ENCODE data around the gene HRAS. TPM values are rescaled to one million over a fixed set of nuclear protein-coding genes. Genes with fewer than 3 reads are reported as not detected.
A peak's percentile ranks its signal among the peaks of the same experiment; 100 is the strongest.

The HRAS gene
- total RNA-seq, 1 experiment from 2014 or later, result 123 TPM

DNA sequence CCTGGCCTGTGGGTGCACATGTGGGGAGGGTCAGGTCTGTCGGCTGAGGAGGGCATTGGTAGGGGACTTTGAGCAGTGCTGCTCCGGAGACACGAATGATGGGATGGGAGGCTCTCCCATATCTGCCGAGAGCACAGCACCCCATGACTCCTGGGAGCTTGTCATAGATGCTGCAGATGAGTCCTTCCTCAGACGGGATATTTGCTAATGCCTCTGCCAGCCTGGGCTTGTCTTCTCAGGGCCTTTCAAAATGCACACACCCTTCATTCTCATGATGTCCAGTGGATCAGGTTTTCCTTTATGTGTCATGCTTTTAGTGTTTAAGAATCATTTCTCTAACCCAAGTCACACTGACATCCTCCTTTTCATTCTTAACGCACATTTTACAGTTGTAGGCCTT lies 20.2 kb downstream of the HRAS start:
- POLR2A ChIA-PET, result interaction anchor here (0.6 to 6.3 kb wide), 13 partner anchors 10 to 1259 kb away, joined by 3 to 81 read pairs (median 4); partner anchors contain the start of genes PSMD13, PTDSS2, RNH1 and SIRT3
- DNase-seq (ENCODE audit: unreplicated experiment), result peak; percentile 85
- Mint-ChIP-seq H3K9me3 (ENCODE audit: unreplicated experiment) (no peaks in the 10 kb centered on the region), H3K36me3 (ENCODE audit: insufficient read depth, unreplicated experiment) (peaks cover 42% of the 10 kb centered on the region), H3K27me3 (ENCODE audit: insufficient read depth, unreplicated experiment) (no peaks in the 10 kb centered on the region), H3K4me1 (ENCODE audit: insufficient read depth, unreplicated experiment) (peaks cover 10% of the 10 kb centered on the region), H3K27ac (ENCODE audit: low read depth, unreplicated experiment) (peak overlapping the region; percentile 91), H3K4me3 (ENCODE audit: unreplicated experiment) (peak overlapping the region; percentile 25)
- no TSS peak for BruUV-seq (replicated peaks)
- CTCF ChIA-PET, result no interaction called here
- intact Hi-C loops (cut with micrococcal nuclease), result loop anchor here (5.0 kb wide), 1 partner anchor 123 kb away; the partner anchor contains the start of gene PKP3
- TF ChIP-seq, protein P1, sequence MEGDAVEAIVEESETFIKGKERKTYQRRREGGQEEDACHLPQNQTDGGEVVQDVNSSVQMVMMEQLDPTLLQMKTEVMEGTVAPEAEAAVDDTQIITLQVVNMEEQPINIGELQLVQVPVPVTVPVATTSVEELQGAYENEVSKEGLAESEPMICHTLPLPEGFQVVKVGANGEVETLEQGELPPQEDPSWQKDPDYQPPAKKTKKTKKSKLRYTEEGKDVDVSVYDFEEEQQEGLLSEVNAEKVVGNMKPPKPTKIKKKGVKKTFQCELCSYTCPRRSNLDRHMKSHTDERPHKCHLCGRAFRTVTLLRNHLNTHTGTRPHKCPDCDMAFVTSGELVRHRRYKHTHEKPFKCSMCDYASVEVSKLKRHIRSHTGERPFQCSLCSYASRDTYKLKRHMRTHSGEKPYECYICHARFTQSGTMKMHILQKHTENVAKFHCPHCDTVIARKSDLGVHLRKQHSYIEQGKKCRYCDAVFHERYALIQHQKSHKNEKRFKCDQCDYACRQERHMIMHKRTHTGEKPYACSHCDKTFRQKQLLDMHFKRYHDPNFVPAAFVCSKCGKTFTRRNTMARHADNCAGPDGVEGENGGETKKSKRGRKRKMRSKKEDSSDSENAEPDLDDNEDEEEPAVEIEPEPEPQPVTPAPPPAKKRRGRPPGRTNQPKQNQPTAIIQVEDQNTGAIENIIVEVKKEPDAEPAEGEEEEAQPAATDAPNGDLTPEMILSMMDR (IDR thresholded peaks at IDR 0.05; ENCODE audit: unreplicated experiment), result no peak

DNA sequence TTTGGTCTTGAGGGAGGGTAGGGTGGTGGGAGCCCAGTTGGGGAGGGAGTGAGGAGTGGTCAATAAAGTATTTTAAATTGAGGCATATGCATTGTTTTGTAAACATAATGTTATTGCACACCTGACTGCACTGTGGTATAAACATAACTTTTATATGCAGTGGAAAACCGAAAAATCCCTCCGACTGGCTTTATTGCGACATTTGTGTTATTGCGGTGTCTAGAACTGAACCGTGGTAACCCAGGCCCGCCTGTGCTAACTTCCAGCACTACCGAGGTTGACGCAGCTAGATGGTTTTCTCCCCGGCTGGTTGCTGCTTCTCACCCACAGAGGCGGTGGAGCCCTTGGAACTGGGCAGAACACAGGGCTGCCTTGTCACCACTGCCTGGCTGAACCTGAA lies 20.8 kb downstream of the HRAS start:
- no TSS peak for BruUV-seq (replicated peaks)
- intact Hi-C loops (cut with micrococcal nuclease), result loop anchor here (5.0 kb wide), 1 partner anchor 122 kb away; the partner anchor contains the start of gene PKP3
- Mint-ChIP-seq H3K9me3 (ENCODE audit: unreplicated experiment) (no peaks in the 10 kb centered on the region), H3K4me1 (ENCODE audit: insufficient read depth, unreplicated experiment) (peaks cover 10% of the 10 kb centered on the region), H3K27me3 (ENCODE audit: insufficient read depth, unreplicated experiment) (no peaks in the 10 kb centered on the region), H3K36me3 (ENCODE audit: insufficient read depth, unreplicated experiment) (peaks cover 48% of the 10 kb centered on the region), H3K27ac (ENCODE audit: low read depth, unreplicated experiment) (peak overlapping the region; percentile 91), H3K4me3 (ENCODE audit: unreplicated experiment) (peak overlapping the region; percentile 25)
- DNase-seq (ENCODE audit: unreplicated experiment), result no peak
- POLR2A ChIA-PET, result interaction anchor here (0.8 to 6.3 kb wide), 10 partner anchors 10 to 278 kb away, joined by 3 to 81 read pairs (median 4); partner anchors contain the start of genes PSMD13, PTDSS2, RNH1 and SIRT3
- TF ChIP-seq, protein P1 (IDR thresholded peaks at IDR 0.05; ENCODE audit: unreplicated experiment), result no peak
- CTCF ChIA-PET, result interaction anchor here (0.7 kb wide), 2 partner anchors 104 to 280 kb away, joined by 3 read pairs; no protein-coding TSS in a partner anchor

DNA sequence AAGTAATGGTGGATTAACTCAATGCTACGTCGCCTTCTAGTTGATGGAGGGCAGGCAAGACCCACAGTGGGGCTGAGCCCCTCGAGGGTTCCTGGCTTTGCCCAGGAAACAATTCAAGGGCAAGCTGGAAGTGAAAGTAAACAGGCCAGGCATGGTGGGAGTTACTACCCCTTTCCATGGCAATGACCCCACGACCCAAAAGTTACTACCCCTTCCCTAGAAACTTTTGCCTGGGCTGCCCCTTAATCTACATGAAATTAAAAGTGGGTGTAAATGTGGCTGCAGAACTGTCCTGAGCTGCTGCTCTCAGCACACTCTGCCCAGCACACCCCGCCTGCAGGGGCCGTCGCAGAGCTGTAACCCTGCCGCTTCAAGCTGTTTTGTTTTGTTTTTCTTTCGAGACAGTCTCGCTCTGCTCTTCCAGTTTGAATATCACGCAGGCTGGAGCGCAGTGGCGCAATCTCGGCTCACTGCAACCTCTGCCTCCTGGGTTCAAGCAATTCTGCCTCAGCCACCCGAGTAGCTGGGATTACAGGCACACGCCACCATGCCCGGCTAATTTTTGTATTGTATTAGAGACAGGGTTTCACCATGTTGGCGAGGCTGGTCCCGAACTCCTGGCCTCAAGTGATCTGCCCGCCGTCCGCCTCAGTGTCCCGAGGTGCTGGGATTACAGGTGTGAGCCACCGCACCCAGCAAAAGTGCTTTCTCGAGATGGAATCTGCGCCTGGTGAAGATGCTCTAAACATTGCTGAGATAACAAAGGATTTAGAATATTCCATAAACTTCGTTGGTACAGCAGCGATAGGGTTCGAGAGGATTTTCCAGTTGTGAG lies 22.4 kb downstream of the HRAS start:
- TF ChIP-seq, protein P1 (IDR thresholded peaks at IDR 0.05; ENCODE audit: unreplicated experiment), result no peak
- Mint-ChIP-seq H3K4me1 (ENCODE audit: insufficient read depth, unreplicated experiment) (peaks cover 10% of the 10 kb centered on the region), H3K27me3 (ENCODE audit: insufficient read depth, unreplicated experiment) (no peaks in the 10 kb centered on the region), H3K36me3 (ENCODE audit: insufficient read depth, unreplicated experiment) (peaks cover 41% of the 10 kb centered on the region), H3K4me3 (ENCODE audit: unreplicated experiment) (no peak overlapping the region), H3K9me3 (ENCODE audit: unreplicated experiment) (no peaks in the 10 kb centered on the region), H3K27ac (ENCODE audit: low read depth, unreplicated experiment) (no peak overlapping the region)
- ChIA-PET POLR2A (interaction anchor here (0.7 to 1.6 kb wide), 2 partner anchors 9 to 62 kb away, joined by 3 read pairs; no protein-coding TSS in a partner anchor), CTCF (no interaction called here)
- no peak for DNase-seq (ENCODE audit: unreplicated experiment)
- intact Hi-C loops (cut with micrococcal nuclease), result no loop called here
- BruUV-seq (replicated peaks), result no TSS peak

DNA sequence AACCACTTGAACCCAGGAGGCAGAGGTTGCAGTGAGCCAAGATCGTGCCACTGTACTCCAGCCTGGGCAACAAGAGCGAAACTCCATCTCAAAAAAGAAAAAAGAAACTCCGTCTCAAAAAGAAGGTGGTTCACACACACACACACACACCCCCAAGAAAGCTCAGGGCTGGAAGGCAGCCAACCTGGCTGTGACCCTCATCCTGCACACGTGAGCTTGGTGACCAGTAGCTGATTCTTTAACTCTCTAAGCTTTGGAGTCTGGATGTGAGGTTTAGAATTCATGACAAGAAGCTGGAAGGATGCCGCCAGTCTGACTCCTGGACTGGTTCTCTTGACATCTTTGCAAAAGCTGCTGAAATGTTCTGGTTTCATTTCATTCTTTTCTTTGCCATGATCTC lies 26.4 kb downstream of the HRAS start:
- Mint-ChIP-seq H3K36me3 (ENCODE audit: insufficient read depth, unreplicated experiment) (peaks cover 43% of the 10 kb centered on the region), H3K27ac (ENCODE audit: low read depth, unreplicated experiment) (no peak overlapping the region), H3K9me3 (ENCODE audit: unreplicated experiment) (no peaks in the 10 kb centered on the region), H3K4me1 (ENCODE audit: insufficient read depth, unreplicated experiment) (peaks cover 6% of the 10 kb centered on the region), H3K27me3 (ENCODE audit: insufficient read depth, unreplicated experiment) (no peaks in the 10 kb centered on the region), H3K4me3 (ENCODE audit: unreplicated experiment) (peak overlapping the region; percentile 95)
- POLR2A ChIA-PET, result interaction anchor here (0.7 to 1.2 kb wide), 3 partner anchors 26 to 173 kb away, joined by 3 read pairs; partner anchors contain the start of gene HRAS
- CTCF ChIA-PET, result interaction anchor here (0.6 to 1.4 kb wide), 3 partner anchors 9 to 302 kb away, joined by 3 to 4 read pairs (median 3); no protein-coding TSS in a partner anchor
- TSS peak; percentile 17 for BruUV-seq (replicated peaks)
- intact Hi-C loops (cut with micrococcal nuclease), result no loop called here
- TF ChIP-seq, protein P1 (IDR thresholded peaks at IDR 0.05; ENCODE audit: unreplicated experiment), result no peak
- DNase-seq (ENCODE audit: unreplicated experiment), result no peak
